ENCODE data around the gene ODF2L.

GRCh38 chr1:86325264-86325663 is 70.9 kb downstream of the ODF2L start:
- TF ChIP-seq POLR2A (IDR thresholded peaks at IDR 0.05; ENCODE audit: extremely low read depth, insufficient read length) (no peak), MYC (IDR thresholded peaks at IDR 0.05; ENCODE audit: low read depth, low read length) (no peak), CTCF (IDR thresholded peaks at IDR 0.05; ENCODE audit: low read depth, low read length) (no peak)
- TF ChIP-seq, protein P1, sequence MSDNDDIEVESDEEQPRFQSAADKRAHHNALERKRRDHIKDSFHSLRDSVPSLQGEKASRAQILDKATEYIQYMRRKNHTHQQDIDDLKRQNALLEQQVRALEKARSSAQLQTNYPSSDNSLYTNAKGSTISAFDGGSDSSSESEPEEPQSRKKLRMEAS (IDR thresholded peaks at IDR 0.05; ENCODE audit: low read depth, low read length) = no peak
